OCI-LY7 (cell line): Measurements from ENCODE around the gene BMS1. TPM values are rescaled to one million over a fixed set of nuclear protein-coding genes. Genes with fewer than 3 reads are reported as not detected.
"Not testable (repeated sequence)": the region's sequence is repeated elsewhere in the genome, so short reads cannot be mapped to it uniquely, and the experiment has no call there.

Experiments used
- BruUV-seq: library from RNA; stranded (reverse); fragments of 400-500 nt; replicated peaks from 2 replicates; lab custom pipeline; 2021; lab: Mats Ljungman, UMichigan
- CTCF ChIA-PET: fragments of 300-600 bp; sonication (Branson Sonifier 250); formaldehyde crosslinking; loops from one replicate; lab custom pipeline; 2022; ENCODE audit warnings: antibody characterized with exemption; ENCODE audit not compliant: unreplicated experiment; lab: Charles Lee
- POLR2A ChIA-PET: fragments of 300-600 bp; sonication (Branson Sonifier 250); formaldehyde crosslinking; loops from one replicate; lab custom pipeline; 2022; ENCODE audit warnings: antibody characterized with exemption; lab: Charles Lee
- DNase-seq: peaks from one replicate; pipeline ENCODE4 v3.0.0-alpha.2; 2015; ENCODE audit warnings: low spot score
- H2AFZ ChIP-seq: fragments of 200-600 bp; sonication (generic), shearing (Covaris generic); 2 replicates; pipeline ENCODE4 v1.6.1; 2014; ENCODE audit warnings: mild to moderate bottlenecking, antibody characterized with exemption, low read length, moderate library complexity
- H3K27ac ChIP-seq: fragments of 200-600 bp; sonication (generic); 2 replicates; pipeline ENCODE4 v1.5.1; 2014; ENCODE audit warnings: mixed run types, low read depth, mild to moderate bottlenecking, moderate library complexity, low read length, inconsistent platforms; ENCODE audit not compliant: poor library complexity, severe bottlenecking
- H3K36me3 ChIP-seq: fragments of 200-600 bp; sonication (generic); 2 replicates; pipeline ENCODE4 v1.6.1; 2014; ENCODE audit warnings: mild to moderate bottlenecking, antibody characterized with exemption, low read length, moderate library complexity, mixed read lengths; ENCODE audit not compliant: insufficient read depth
- H3K4me1 ChIP-seq: fragments of 200-600 bp; sonication (generic); 2 replicates; pipeline ENCODE4 v1.5.1; 2014; ENCODE audit warnings: mild to moderate bottlenecking, low read length; ENCODE audit not compliant: insufficient read depth, poor library complexity, severe bottlenecking
- H3K4me2 ChIP-seq: fragments of 200-600 bp; sonication (generic); 2 replicates; pipeline ENCODE4 v1.6.1; 2014; ENCODE audit warnings: mild to moderate bottlenecking, low read length
- H3K4me3 ChIP-seq: fragments of 200-600 bp; sonication (generic); 2 replicates; pipeline ENCODE4 v1.5.1; 2014; ENCODE audit warnings: mild to moderate bottlenecking, low read depth, low read length; ENCODE audit not compliant: poor library complexity, severe bottlenecking
- H3K79me2 ChIP-seq: fragments of 200-600 bp; sonication (generic); 2 replicates; pipeline ENCODE4 v1.6.1; 2016; ENCODE audit warnings: low read depth, mild to moderate bottlenecking, low read length, moderate library complexity, mixed read lengths; ENCODE audit not compliant: insufficient read depth
- H3K9me2 ChIP-seq: fragments of 200-600 bp; sonication (generic); 2 replicates; pipeline ENCODE4 v1.6.1; 2016; ENCODE audit warnings: mild to moderate bottlenecking, low read length, mixed read lengths; ENCODE audit not compliant: insufficient read depth
- H3K9me3 ChIP-seq: fragments of 200-600 bp; sonication (generic); 2 replicates; pipeline ENCODE4 v1.6.1; 2014; ENCODE audit warnings: mild to moderate bottlenecking, mixed run types, low read length, mixed read lengths
- H4K20me1 ChIP-seq: fragments of 200-600 bp; sonication (generic); 2 replicates; pipeline ENCODE4 v1.6.1; 2014; ENCODE audit warnings: mild to moderate bottlenecking, antibody characterized with exemption, low read length, moderate library complexity, mixed read lengths; ENCODE audit not compliant: insufficient read depth
- EZH2phosphoT487 ChIP-seq: fragments of 200-600 bp; sonication (generic); IDR thresholded peaks from 2 replicates; pipeline ENCODE4 v1.6.1; 2018; ENCODE audit warnings: low read depth, borderline replicate concordance, mild to moderate bottlenecking, mixed run types, antibody characterized with exemption, low read length, moderate library complexity, mixed read lengths
- intact Hi-C: fragments of 100-400 bp; cut with micrococcal nuclease; formaldehyde crosslinking; loops from one replicate; pipeline ENCODE4 v1.10.0; 2022; ENCODE audit not compliant: unreplicated experiment
- total RNA-seq, 2 experiments: library from RNA; depleted of rRNA in 1 of 2; stranded (reverse); fragments of >200 nt in 1 of 2; shearing (Covaris generic) in 1 of 2; gene quantifications; 2 replicates each; pipeline ENCODE4 v1.2.3, GENCODE V29; 2014 to 2022
- TF ChIP-seq, protein P1 (sequence below): fragments of 200-600 bp; sonication (generic); conservative IDR thresholded peaks from 2 replicates; pipeline ENCODE4 v1.5.1; 2014; ENCODE audit warnings: mild to moderate bottlenecking, antibody characterized with exemption, low read length, moderate library complexity, mixed read lengths

BMS1 gene
- total RNA-seq, 2 experiments from 2014 or later: 14.9 to 20.2 TPM

DNA sequence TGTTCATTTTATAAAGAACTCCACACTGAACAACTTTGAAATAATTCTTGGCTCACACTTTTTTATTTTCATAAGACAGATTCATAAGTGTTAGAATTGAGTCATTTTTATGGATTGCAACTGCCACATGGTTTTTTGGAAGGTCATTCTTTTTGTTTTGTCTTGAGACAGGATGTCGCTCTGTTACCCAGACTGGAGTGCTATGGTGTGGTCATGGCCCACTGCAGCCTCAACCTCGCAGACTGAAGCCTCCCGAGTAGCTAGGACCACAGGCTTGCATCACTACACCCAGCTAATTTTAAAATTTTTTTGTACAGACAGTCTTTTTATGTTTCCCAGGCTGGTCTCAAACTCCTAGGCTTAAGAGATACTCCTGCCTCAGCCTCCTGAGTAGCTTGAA, 20.3 kb downstream of the BMS1 start:
- no peak overlapping the region for H3K4me2 ChIP-seq
- ChIA-PET POLR2A (no interaction called here), CTCF (no interaction called here)
- intact Hi-C loops: no loop called here
- H3K79me2 ChIP-seq: no peaks in the 10 kb centered on the region; the same call in 1 of the 2 replicates
- TF ChIP-seq, protein P1, sequence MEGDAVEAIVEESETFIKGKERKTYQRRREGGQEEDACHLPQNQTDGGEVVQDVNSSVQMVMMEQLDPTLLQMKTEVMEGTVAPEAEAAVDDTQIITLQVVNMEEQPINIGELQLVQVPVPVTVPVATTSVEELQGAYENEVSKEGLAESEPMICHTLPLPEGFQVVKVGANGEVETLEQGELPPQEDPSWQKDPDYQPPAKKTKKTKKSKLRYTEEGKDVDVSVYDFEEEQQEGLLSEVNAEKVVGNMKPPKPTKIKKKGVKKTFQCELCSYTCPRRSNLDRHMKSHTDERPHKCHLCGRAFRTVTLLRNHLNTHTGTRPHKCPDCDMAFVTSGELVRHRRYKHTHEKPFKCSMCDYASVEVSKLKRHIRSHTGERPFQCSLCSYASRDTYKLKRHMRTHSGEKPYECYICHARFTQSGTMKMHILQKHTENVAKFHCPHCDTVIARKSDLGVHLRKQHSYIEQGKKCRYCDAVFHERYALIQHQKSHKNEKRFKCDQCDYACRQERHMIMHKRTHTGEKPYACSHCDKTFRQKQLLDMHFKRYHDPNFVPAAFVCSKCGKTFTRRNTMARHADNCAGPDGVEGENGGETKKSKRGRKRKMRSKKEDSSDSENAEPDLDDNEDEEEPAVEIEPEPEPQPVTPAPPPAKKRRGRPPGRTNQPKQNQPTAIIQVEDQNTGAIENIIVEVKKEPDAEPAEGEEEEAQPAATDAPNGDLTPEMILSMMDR: no peak
- TF ChIP-seq EZH2phosphoT487: no peak
- H2AFZ ChIP-seq: no peak overlapping the region
- H3K36me3 ChIP-seq: peaks cover 97% of the 10 kb centered on the region
- H3K9me3 ChIP-seq: no peaks in the 10 kb centered on the region
- 0 out of 2 replicates have a peak, but pooled peaks cover 4% of the 10 kb centered on the region for H4K20me1 ChIP-seq
- DNase-seq: no peak
- no peak overlapping the region for H3K4me3 ChIP-seq
- no peaks in the 10 kb centered on the region for H3K9me2 ChIP-seq
- no TSS peak for BruUV-seq
- H3K4me1 ChIP-seq: no peaks in the 10 kb centered on the region
- H3K27ac ChIP-seq: no peak overlapping the region

DNA sequence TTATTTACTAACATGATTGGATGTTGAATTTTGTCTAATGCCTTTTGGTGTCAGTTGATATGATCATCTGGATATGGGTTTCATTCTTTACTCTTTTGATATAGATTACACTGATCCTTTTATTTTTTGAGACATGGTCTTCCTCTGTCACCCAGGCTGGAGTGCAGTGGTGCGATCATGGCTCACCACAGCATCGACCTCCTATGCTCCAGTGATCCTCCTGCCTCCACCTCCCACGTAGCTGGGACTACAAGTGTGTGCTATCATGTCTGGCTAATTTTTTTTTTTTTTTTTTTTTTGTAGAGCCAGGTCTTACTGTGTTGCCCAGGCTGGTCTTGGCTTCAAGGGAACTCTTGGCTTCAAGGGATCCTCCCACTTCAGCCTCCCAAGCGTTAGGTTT, 27.1 kb downstream of the BMS1 start:
- no TSS peak for BruUV-seq
- no peak for DNase-seq
- TF ChIP-seq, protein P1: no peak
- TF ChIP-seq EZH2phosphoT487: no peak
- intact Hi-C loops: no loop called here
- no peak overlapping the region for H3K27ac ChIP-seq
- ChIA-PET CTCF (no interaction called here), POLR2A (interaction anchor here (0.6 kb wide), 1 partner anchor 1090 kb away, joined by 3 read pairs; no protein-coding TSS in a partner anchor)
- no peaks in the 10 kb centered on the region for H3K9me3 ChIP-seq
- no peak overlapping the region for H3K4me3 ChIP-seq
- no peaks in the 10 kb centered on the region for H3K4me1 ChIP-seq
- peaks cover 4% of the 10 kb centered on the region for H3K79me2 ChIP-seq
- no peaks in the 10 kb centered on the region for H3K9me2 ChIP-seq
- peaks cover 89% of the 10 kb centered on the region for H3K36me3 ChIP-seq
- no peak overlapping the region for H3K4me2 ChIP-seq
- H2AFZ ChIP-seq: no peak overlapping the region
- no peaks in the 10 kb centered on the region for H4K20me1 ChIP-seq

DNA sequence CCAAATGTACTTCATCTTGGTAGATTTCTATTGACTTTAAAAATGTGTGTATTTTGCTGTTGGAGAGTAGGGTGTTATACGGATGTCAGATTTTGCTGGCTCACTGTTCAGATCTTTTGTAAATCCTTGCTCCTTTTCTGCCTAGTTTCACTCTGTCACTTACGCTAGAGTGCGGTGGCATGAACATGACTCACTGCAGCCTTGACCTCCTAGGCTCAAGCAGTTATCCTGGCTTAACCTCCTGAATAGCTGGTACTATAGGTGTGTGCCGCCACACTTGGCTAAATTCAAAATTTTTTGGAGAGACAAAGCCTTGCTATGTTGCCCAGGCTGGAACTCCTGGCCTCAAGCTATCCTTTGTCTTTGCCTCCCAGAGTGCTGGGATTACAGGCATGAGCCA, 29.4 kb downstream of the BMS1 start:
- H3K4me3 ChIP-seq: no peak overlapping the region
- H3K4me2 ChIP-seq: no peak overlapping the region
- no peak for TF ChIP-seq EZH2phosphoT487
- TF ChIP-seq, protein P1: no peak
- no peaks in the 10 kb centered on the region for H3K4me1 ChIP-seq
- no TSS peak for BruUV-seq
- no peaks in the 10 kb centered on the region for H3K9me2 ChIP-seq
- H3K9me3 ChIP-seq: no peaks in the 10 kb centered on the region
- intact Hi-C loops: no loop called here
- peaks cover 87% of the 10 kb centered on the region for H3K36me3 ChIP-seq
- no peak overlapping the region for H3K27ac ChIP-seq
- DNase-seq: no peak
- POLR2A ChIA-PET: no interaction called here
- peaks cover 4% of the 10 kb centered on the region for H3K79me2 ChIP-seq
- CTCF ChIA-PET: no interaction called here
- H4K20me1 ChIP-seq: no peaks in the 10 kb centered on the region
- H2AFZ ChIP-seq: no peak overlapping the region

DNA sequence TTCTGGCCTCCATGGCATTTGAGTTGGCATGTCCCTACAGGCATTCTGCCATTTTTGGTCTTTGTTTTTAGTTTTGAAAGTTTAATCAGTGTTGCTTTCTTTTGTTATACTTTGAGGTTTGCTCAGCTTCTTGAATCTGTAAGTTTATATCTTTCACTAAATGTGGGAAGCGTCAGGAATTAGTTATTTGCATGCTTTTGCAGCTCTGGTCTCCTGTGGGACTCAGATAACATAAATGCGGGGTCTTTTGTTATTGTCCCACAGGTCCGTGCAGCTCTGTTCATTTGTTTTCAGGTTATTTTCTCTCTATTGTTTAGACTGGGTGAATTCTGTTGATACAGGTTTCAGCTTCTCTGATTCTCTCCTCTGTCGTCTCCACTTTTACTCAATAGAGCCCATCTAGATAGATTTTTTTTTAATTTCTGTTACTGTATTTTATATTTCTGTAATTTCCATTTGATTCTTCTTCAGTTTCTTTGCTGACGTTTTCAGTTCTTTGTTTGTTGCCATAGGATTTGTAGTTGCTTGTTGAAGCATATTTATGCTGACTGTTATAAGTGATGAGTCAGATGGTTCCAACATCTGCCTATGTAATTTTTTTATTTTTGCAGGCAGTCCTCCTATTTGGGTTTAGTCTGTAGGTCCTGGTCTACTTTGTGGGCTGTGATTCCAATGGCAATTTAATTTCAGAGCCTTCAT, 31.5 kb downstream of the BMS1 start:
- BruUV-seq, H3K4me2 ChIP-seq, H3K9me2 ChIP-seq, H4K20me1 ChIP-seq, intact Hi-C loops, H3K4me1 ChIP-seq, POLR2A ChIA-PET, H2AFZ ChIP-seq, DNase-seq, H3K4me3 ChIP-seq, CTCF ChIA-PET, H3K9me3 ChIP-seq, H3K79me2 ChIP-seq, H3K27ac ChIP-seq: not testable (repeated sequence)
- H3K36me3 ChIP-seq: peaks cover 94% of the 10 kb centered on the region
